ENCODE data around the gene PTPN11.

Gene PTPN11

GRCh38 chr12:112555621-112556233, 137.0 kb downstream of the PTPN11 start:
- no peak for DNase-seq

- DNase-seq, result no peak
These were observed 139.3 kb downstream of the PTPN11 start for GRCh38 chr12:112557951-112558630.

Measured in NCI-H1105 treated with DMSO at 0.1 percent for 48 hours (cell line).